Tibial nerve (tissue), 4 donors: Measurements from ENCODE around the gene EFNB2. TPM values are rescaled to one million over a fixed set of nuclear protein-coding genes. Genes with fewer than 3 reads are reported as not detected.

ENCODE experiments used
- DNase-seq, 2 donors: peaks; one replicate each; pipeline ENCODE4 v3.0.0-alpha.2; 2019; ENCODE audit warnings: low spot score in 2 of 2
- H3K27ac ChIP-seq, 4 donors: fragments of 200-600 bp; sonication (generic) in 3 of 4; one replicate each; pipeline ENCODE4 v1.5.1; 2017 to 2019; ENCODE audit warnings: mild to moderate bottlenecking in 1 of 4
- H3K27me3 ChIP-seq, 2 donors: fragments of 200-600 bp; sonication (generic) in 1 of 2; one replicate each; pipeline versions ENCODE4 v1.5.1 to v1.6.0; 2017 to 2019
- H3K36me3 ChIP-seq, 3 donors: fragments of 200-600 bp; sonication (generic); one replicate each; pipeline ENCODE4 v1.5.1; 2018 to 2019
- H3K4me1 ChIP-seq, 4 donors: fragments of 200-600 bp; sonication (generic) in 3 of 4; one replicate each; pipeline ENCODE4 v1.5.1; 2017 to 2019
- H3K4me3 ChIP-seq, 4 donors: fragments of 200-600 bp; sonication (generic) in 3 of 4; one replicate each; pipeline ENCODE4 v1.5.1; 2017 to 2019; ENCODE audit warnings: mild to moderate bottlenecking in 1 of 4, moderate library complexity in 1 of 4
- H3K9me3 ChIP-seq, 4 donors: fragments of 200-600 bp; sonication (generic) in 3 of 4; one replicate each; pipeline ENCODE4 v1.5.1; 2017 to 2019
- EP300 ChIP-seq, 2 donors: sonication (generic); formaldehyde crosslinking; IDR thresholded peaks; one replicate each; pipeline ENCODE4 v1.6.1; 2017; ENCODE audit warnings: antibody characterized with exemption in 2 of 2, mild to moderate bottlenecking in 1 of 2
- POLR2A ChIP-seq, 2 donors: fragments of 450-650 bp; IDR thresholded peaks; one replicate each; pipeline ENCODE4 v1.6.1; 2017; ENCODE audit warnings: antibody characterized with exemption in 2 of 2, mild to moderate bottlenecking in 2 of 2, moderate library complexity in 2 of 2
- WGBS, 2 donors: methylation state at CpG; one replicate each; pipeline ENCODE4 v1.1.5; 2018; 5-methylcytosine and 5-hydroxymethylcytosine counted together
- total RNA-seq, 4 donors: library from RNA; depleted of rRNA; stranded (reverse); fragments of >200 nt; gene quantifications; one replicate each; pipeline ENCODE4 v1.1.0, GENCODE V29; 2016
- TF ChIP-seq, protein P1 (sequence below), 5 experiments: fragments of 200-600 bp in 3 of 5; fragments of 450-650 bp in 2 of 5; sonication (generic) in 3 of 5; IDR thresholded peaks; one replicate each; pipeline ENCODE4 v1.5.1; 2016 to 2019; ENCODE audit warnings: antibody characterized with exemption in 5 of 5, mild to moderate bottlenecking in 3 of 5, moderate library complexity in 2 of 5

Gene EFNB2
- total RNA-seq, 4 donors from 2014 or later = 12.6 to 20.8 (median 18.3) TPM

DNA sequence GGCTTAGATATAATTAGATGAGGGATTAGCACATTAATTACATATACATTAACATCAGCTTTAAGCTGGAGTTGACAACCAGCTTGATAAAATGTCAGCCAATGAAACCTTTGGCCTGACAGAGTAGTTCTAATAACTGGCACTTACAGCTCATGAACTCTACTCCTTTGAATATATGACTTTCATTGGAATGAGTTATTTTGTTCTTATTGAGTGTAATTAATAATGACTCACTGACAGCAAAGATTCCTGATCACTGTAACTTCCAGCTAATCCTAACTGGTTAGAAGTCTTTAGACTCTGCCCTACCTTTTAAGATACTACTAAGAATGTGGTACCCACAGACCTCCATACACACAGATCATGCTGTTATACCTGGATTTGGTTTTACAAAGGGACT, 41.0 kb downstream of the EFNB2 start:
- TF ChIP-seq POLR2A (IDR thresholded peaks at IDR 0.05) = no peak
- TF ChIP-seq, protein P1, sequence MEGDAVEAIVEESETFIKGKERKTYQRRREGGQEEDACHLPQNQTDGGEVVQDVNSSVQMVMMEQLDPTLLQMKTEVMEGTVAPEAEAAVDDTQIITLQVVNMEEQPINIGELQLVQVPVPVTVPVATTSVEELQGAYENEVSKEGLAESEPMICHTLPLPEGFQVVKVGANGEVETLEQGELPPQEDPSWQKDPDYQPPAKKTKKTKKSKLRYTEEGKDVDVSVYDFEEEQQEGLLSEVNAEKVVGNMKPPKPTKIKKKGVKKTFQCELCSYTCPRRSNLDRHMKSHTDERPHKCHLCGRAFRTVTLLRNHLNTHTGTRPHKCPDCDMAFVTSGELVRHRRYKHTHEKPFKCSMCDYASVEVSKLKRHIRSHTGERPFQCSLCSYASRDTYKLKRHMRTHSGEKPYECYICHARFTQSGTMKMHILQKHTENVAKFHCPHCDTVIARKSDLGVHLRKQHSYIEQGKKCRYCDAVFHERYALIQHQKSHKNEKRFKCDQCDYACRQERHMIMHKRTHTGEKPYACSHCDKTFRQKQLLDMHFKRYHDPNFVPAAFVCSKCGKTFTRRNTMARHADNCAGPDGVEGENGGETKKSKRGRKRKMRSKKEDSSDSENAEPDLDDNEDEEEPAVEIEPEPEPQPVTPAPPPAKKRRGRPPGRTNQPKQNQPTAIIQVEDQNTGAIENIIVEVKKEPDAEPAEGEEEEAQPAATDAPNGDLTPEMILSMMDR (IDR thresholded peaks at IDR 0.05) = no peak
- no peak for TF ChIP-seq EP300 (IDR thresholded peaks at IDR 0.05)
- peaks cover 0 to 22% (median 0%) of the 10 kb centered on the region in 3 donors for H3K36me3 ChIP-seq
- no peak overlapping the region for H3K4me3 ChIP-seq
- H3K4me1 ChIP-seq = peaks cover 0 to 69% (median 33%) of the 10 kb centered on the region in 4 donors
- H3K27me3 ChIP-seq = no peaks in the 10 kb centered on the region
- DNase-seq = no peak
- H3K9me3 ChIP-seq = no peaks in the 10 kb centered on the region
- peak overlapping the region in 1 of 4 donors; percentile 50 for H3K27ac ChIP-seq

DNA sequence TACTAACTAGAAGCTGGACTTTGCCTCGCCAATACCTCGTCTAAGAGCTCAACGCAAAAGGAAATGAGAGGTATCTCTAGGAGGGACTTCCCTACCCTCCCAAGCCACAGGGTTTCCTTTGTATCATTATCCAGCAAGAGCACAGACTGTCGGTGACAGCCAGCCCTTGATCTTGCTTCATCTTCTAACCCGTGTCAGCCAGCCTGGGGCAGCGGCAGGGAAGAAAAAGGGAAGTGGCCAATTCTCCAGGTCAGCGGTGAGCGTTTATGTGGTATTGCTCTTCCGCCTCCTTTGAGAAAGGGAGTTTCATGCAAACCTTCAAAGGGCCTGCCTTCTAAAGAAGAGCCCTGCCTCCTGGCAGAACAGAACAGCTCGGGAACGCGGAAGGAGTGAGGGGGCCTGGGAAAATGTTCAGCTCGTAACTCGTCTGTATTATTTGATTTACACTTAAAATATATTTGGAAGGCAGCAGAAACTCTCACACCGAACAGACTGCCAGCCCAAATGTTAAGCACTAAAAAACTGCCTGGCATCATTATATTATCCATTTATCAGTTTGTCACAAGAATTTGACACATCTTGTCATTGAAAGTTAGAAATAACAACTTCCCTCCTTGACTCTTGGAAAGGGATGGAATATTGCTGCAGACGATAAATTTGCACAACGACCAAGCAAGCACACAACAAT, 41.8 kb downstream of the EFNB2 start:
- H3K27ac ChIP-seq = peak overlapping the region in 1 of 4 donors; percentile 50
- TF ChIP-seq, protein P1 (IDR thresholded peaks at IDR 0.05) = no peak
- TF ChIP-seq EP300 (IDR thresholded peaks at IDR 0.05) (no peak), POLR2A (IDR thresholded peaks at IDR 0.05) (no peak)
- H3K4me1 ChIP-seq = peaks cover 0 to 61% (median 29%) of the 10 kb centered on the region in 4 donors
- DNase-seq = peak in 1 of 2 donors; percentile 18
- peaks cover 0 to 22% (median 0%) of the 10 kb centered on the region in 3 donors for H3K36me3 ChIP-seq
- no peaks in the 10 kb centered on the region for H3K27me3 ChIP-seq
- no peak overlapping the region for H3K4me3 ChIP-seq
- no peaks in the 10 kb centered on the region for H3K9me3 ChIP-seq
- 82 to 84% methylated on average over 17 of the region's 17 CpGs for WGBS, 2 donors

DNA sequence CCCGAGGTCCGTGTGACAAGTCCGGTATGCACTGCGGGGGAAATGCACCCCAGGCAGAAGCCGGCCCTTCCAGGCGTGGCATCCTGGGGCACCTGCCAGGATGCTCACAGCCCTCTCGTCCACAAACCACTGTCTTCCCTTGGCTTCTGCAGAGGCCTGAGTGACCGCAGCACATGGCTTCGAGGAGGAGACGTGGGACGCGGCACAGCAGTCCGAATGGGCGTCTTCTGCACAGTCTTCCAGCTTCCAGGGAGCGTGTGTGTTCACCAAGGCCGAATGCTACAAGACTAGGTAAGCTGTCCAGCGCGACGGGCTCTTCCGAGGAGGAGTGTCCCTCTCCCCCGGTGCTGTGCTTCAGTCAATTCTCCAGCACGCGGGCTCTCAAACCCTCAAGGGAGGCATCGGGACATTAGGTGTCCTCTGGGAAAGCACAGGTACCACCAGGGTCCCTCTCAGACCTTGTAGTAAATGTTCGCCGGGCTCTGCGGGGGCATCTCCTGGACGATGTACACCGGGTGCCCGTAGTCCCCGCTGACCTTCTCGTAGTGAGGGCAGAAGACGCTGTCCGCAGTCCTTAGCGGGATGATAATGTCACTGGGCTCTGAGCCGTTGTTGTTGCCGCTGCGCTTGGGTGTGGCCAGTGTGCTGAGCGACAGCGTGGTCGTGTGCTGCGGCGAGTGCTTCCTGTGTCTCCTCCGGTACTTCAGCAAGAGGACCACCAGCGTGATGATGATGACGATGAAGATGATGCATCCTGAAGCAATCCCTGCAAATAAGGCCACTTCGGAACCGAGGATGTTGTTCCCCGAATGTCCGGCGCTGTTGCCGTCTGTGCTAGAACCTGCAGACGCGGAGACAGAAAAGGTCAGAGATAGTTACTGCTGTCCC, 42.6 kb downstream of the EFNB2 start:
- Histone ChIP-seq H3K4me3 (peak overlapping the region in 1 of 4 donors; percentile 19), H3K36me3 (peaks cover 0 to 22% (median 0%) of the 10 kb centered on the region in 3 donors), H3K4me1 (peaks cover 0 to 52% (median 29%) of the 10 kb centered on the region in 4 donors), H3K27me3 (no peaks in the 10 kb centered on the region), H3K9me3 (no peaks in the 10 kb centered on the region), H3K27ac (peak overlapping the region; percentile 1 to 81 (median 58))
- TF ChIP-seq EP300 (IDR thresholded peaks at IDR 0.05) (no peak), POLR2A (IDR thresholded peaks at IDR 0.05) (no peak)
- TF ChIP-seq, protein P1 (IDR thresholded peaks at IDR 0.05) = no peak
- no peak for DNase-seq
- WGBS, 2 donors = 93 to 95% methylated on average over 46 of the region's 54 CpGs

DNA sequence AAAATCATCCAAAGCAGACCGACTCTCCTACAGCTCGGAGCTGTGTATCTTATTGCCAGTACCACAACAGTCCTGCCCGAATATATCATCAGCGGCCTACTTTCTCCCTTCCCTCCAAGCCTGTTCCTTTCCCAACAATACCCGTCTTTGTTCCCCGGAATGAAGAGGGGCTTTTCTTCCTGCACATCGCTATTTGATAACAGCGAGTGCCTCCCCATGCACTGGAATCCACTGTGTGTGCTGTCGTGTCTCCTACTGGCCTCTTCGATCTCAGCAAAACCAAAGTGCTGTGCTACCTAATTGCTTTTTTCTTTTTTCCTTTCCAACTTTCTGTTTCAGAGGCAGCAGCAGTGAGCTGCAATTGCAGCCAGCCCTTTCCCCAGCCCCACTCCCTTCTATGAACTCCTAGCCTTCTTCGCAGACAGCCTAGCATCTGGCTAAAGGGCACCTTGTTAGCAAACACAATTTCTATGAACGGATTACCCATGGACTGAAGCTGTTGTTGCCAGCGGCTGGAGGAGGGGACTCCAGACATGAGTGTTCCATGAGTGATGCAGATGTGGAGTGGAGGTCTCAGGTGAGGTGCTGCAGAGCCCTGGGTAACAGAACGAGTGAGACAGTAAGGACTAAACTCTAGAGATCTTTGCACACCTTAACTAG, 43.4 kb downstream of the EFNB2 start:
- no peak for DNase-seq
- WGBS, 2 donors = 35 to 36% methylated on average over 14 of the region's 14 CpGs
- H3K36me3 ChIP-seq = peaks cover 0 to 22% (median 0%) of the 10 kb centered on the region in 3 donors
- no peaks in the 10 kb centered on the region for H3K9me3 ChIP-seq
- peak in 1 of 2 donors; percentile 9 for TF ChIP-seq EP300 (IDR thresholded peaks at IDR 0.05)
- TF ChIP-seq POLR2A (IDR thresholded peaks at IDR 0.05) = no peak
- peak overlapping the region in 3 of 4 donors; percentile 10 to 21 (median 19) for H3K4me3 ChIP-seq
- peaks cover 0 to 45% (median 26%) of the 10 kb centered on the region in 4 donors for H3K4me1 ChIP-seq
- H3K27ac ChIP-seq = peak overlapping the region; percentile 1 to 81 (median 58)
- H3K27me3 ChIP-seq = no peaks in the 10 kb centered on the region

DNA sequence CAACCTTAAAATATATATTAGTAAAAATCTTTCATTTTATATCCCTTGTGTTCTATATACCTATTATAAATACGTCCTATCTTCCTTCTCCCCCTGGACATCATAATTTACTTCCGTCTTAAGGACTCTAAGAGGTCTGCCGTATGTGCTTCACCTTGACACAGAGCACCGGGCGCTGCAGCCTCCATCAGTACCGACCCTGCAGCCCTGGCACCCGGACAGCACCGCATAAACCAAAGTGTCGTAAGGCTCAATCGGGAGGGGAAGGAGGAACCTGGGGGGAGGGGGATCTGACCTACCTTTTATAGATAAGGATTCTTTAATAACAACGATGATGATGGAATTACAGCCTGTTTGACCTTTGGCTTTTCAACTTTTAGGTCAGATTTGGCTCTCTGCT, 44.0 kb downstream of the EFNB2 start:
- no peak for TF ChIP-seq EP300 (IDR thresholded peaks at IDR 0.05)
- TF ChIP-seq, protein P1 (IDR thresholded peaks at IDR 0.05) = no peak
- no peak for TF ChIP-seq POLR2A (IDR thresholded peaks at IDR 0.05)
- 38 to 42% methylated on average over 11 of the region's 11 CpGs for WGBS, 2 donors
- H3K4me3 ChIP-seq = peak overlapping the region in 3 of 4 donors; percentile 10 to 21 (median 19)
- peaks cover 0 to 39% (median 20%) of the 10 kb centered on the region in 4 donors for H3K4me1 ChIP-seq
- H3K9me3 ChIP-seq = no peaks in the 10 kb centered on the region
- H3K27ac ChIP-seq = peak overlapping the region in 3 of 4 donors; percentile 40 to 81 (median 77)
- H3K36me3 ChIP-seq = peaks cover 0 to 22% (median 0%) of the 10 kb centered on the region in 3 donors
- no peak for DNase-seq
- H3K27me3 ChIP-seq = no peaks in the 10 kb centered on the region
